ENCODE results near the gene SERPINA1. TPM values are rescaled to one million over a fixed set of nuclear protein-coding genes. Genes with fewer than 3 reads are reported as not detected.

Gene SERPINA1
- 6.1 TPM for total RNA-seq

GRCh38 chr14:94388384-94389103 is at the start of gene SERPINA1:
Gene SERPINA1, minus strand, starts transcription at chr14:94388602. Its CDS starts 5,365 bp downstream, at chr14:94383237.
- DNase-seq (ENCODE audit: extremely low spot score in 2 of 2) = no peak
- TF ChIP-seq POLR2A (IDR thresholded peaks at IDR 0.05) (no peak), CTCF (IDR thresholded peaks at IDR 0.05) (no peak), POLR2AphosphoS5 (IDR thresholded peaks at IDR 0.05; ENCODE audit: insufficient read depth in 1 of 2, low read depth in 1 of 2) (no peak)
- Histone ChIP-seq H3K4me3 (no peak within 1 kb of the TSS), H3K27ac (no peak within 1 kb of the TSS), H3K9me3 (no peaks in the 10 kb centered on the region), H3K27me3 (no peaks in the 10 kb centered on the region), H3K36me3 (no peaks in the 10 kb centered on the region), H3K4me1 (no peaks in the 10 kb centered on the region)
- intact Hi-C loops (cut with DNase I) = no loop called here

GRCh38 chr14:94428610-94429009 is 40.2 kb upstream of the SERPINA1 start:
- H3K9me3 ChIP-seq = no peaks in the 10 kb centered on the region
- no peak for TF ChIP-seq POLR2AphosphoS5 (IDR thresholded peaks at IDR 0.05; ENCODE audit: insufficient read depth in 1 of 2, low read depth in 1 of 2)
- TF ChIP-seq CTCF (IDR thresholded peaks at IDR 0.05) = no peak
- TF ChIP-seq POLR2A (IDR thresholded peaks at IDR 0.05) = no peak
- intact Hi-C loops (cut with DNase I) = no loop called here

GRCh38 chr14:94427016-94427613 is 38.7 kb upstream of the SERPINA1 start:
- no peaks in the 10 kb centered on the region for H3K36me3 ChIP-seq
- intact Hi-C loops (cut with DNase I) = no loop called here
- TF ChIP-seq POLR2A (IDR thresholded peaks at IDR 0.05) (no peak), POLR2AphosphoS5 (IDR thresholded peaks at IDR 0.05; ENCODE audit: insufficient read depth in 1 of 2, low read depth in 1 of 2) (no peak), CTCF (IDR thresholded peaks at IDR 0.05) (no peak)

More at GRCh38 chr14:94428610-94429009, 40.2 kb upstream of the SERPINA1 start:
- no peaks in the 10 kb centered on the region for H3K27me3 ChIP-seq
- H3K36me3 ChIP-seq = no peaks in the 10 kb centered on the region
- no peak overlapping the region for H3K4me3 ChIP-seq
- no peak for DNase-seq (ENCODE audit: extremely low spot score in 2 of 2)
- H3K27ac ChIP-seq = no peak overlapping the region
- H3K4me1 ChIP-seq = no peaks in the 10 kb centered on the region

GRCh38 chr14:94426526-94426925 is 38.1 kb upstream of the SERPINA1 start:
- no peak for TF ChIP-seq CTCF (IDR thresholded peaks at IDR 0.05)
- no peak for TF ChIP-seq POLR2A (IDR thresholded peaks at IDR 0.05)
- TF ChIP-seq POLR2AphosphoS5 (IDR thresholded peaks at IDR 0.05; ENCODE audit: insufficient read depth in 1 of 2, low read depth in 1 of 2) = no peak
- DNase-seq (ENCODE audit: extremely low spot score in 2 of 2) = peak; percentile 6 to 55
- no peak overlapping the region for H3K4me3 ChIP-seq
- no peaks in the 10 kb centered on the region for H3K9me3 ChIP-seq
- H3K36me3 ChIP-seq = no peaks in the 10 kb centered on the region
- no peak overlapping the region for H3K27ac ChIP-seq
- no peaks in the 10 kb centered on the region for H3K27me3 ChIP-seq
- intact Hi-C loops (cut with DNase I) = no loop called here
- no peaks in the 10 kb centered on the region for H3K4me1 ChIP-seq

More at GRCh38 chr14:94427016-94427613, 38.7 kb upstream of the SERPINA1 start:
- Histone ChIP-seq H3K9me3 (no peaks in the 10 kb centered on the region), H3K27ac (no peak overlapping the region), H3K4me3 (no peak overlapping the region), H3K4me1 (no peaks in the 10 kb centered on the region), H3K27me3 (no peaks in the 10 kb centered on the region)
- peak in 1 of 2 donors; percentile 10 for DNase-seq (ENCODE audit: extremely low spot score in 2 of 2)

GRCh38 chr14:94424371-94424770 is 36.0 kb upstream of the SERPINA1 start:
- Histone ChIP-seq H3K4me3 (no peak overlapping the region), H3K9me3 (no peaks in the 10 kb centered on the region), H3K4me1 (no peaks in the 10 kb centered on the region), H3K27ac (no peak overlapping the region), H3K36me3 (no peaks in the 10 kb centered on the region), H3K27me3 (no peaks in the 10 kb centered on the region)
- TF ChIP-seq CTCF (IDR thresholded peaks at IDR 0.05) (no peak), POLR2A (IDR thresholded peaks at IDR 0.05) (no peak), POLR2AphosphoS5 (IDR thresholded peaks at IDR 0.05; ENCODE audit: insufficient read depth in 1 of 2, low read depth in 1 of 2) (no peak)
- intact Hi-C loops (cut with DNase I) = no loop called here
- peak; percentile 47 to 67 for DNase-seq (ENCODE audit: extremely low spot score in 2 of 2)

Data from vagina (tissue), 2 donors.